ENCODE data around the gene NTN1. TPM values are rescaled to one million over a fixed set of nuclear protein-coding genes. Genes with fewer than 3 reads are reported as not detected.

The NTN1 gene
- total and polyA plus RNA-seq, 2 of the 4 experiments (the other 2 are of a cell fraction): under 0.01 to 0.07 TPM

GRCh38 chr17:9232155-9232475 lies 210.8 kb downstream of the NTN1 start:
- Histone ChIP-seq H2BK20ac (ENCODE audit: low read depth, low read length) (no peak overlapping the region), H3K4me3 (ENCODE audit: insufficient read depth, low read depth, low read length) (no peak overlapping the region), H3K36me3 (ENCODE audit: control insufficient read depth, insufficient read depth, low read length) (no peaks in the 10 kb centered on the region), H2BK5ac (ENCODE audit: low read depth, low read length, poor library complexity, severe bottlenecking) (no peak overlapping the region), H3K27me3 (ENCODE audit: control insufficient read depth, insufficient read depth, low read length) (no peaks in the 10 kb centered on the region; the same call in 1 of the 2 replicates), H3K56ac (ENCODE audit: extremely low read depth, insufficient read depth, low read length) (no peak overlapping the region), H3K4me2 (ENCODE audit: low read depth, low read length) (no peak overlapping the region), H2BK15ac (ENCODE audit: low read depth, low read length) (no peak overlapping the region), H3K23ac (ENCODE audit: low read depth, low read length) (no peak overlapping the region), H3K4ac (ENCODE audit: low read depth, low read length) (no peak overlapping the region), H4K5ac (ENCODE audit: low read depth, low read length) (no peak overlapping the region), H3K18ac (ENCODE audit: low read depth, low read length) (no peak overlapping the region), H4K8ac (ENCODE audit: low read depth in 2 of 2, low read length in 2 of 2) (no peak overlapping the region), H2AK9ac (replicated peaks; ENCODE audit: low read depth, low read length, poor library complexity) (no peak overlapping the region), H2AK5ac (ENCODE audit: low read depth, low read length) (no peak overlapping the region), H2BK120ac (ENCODE audit: low read depth, low read length) (no peak overlapping the region), H4K91ac (ENCODE audit: insufficient read depth, low read depth, low read length) (no peak overlapping the region), H3K9me3 (ENCODE audit: control insufficient read depth, insufficient read depth, low read length) (no peaks in the 10 kb centered on the region), H3K79me1 (ENCODE audit: low read depth in 1 of 2, low read length in 2 of 2) (no peaks in the 10 kb centered on the region), H3K9ac (ENCODE audit: low read depth, low read length) (no peak overlapping the region), H3K14ac (replicated peaks; ENCODE audit: low read depth, low read length) (no peak overlapping the region), H4K20me1 (ENCODE audit: insufficient read depth, low read length) (no peaks in the 10 kb centered on the region), H3K9me1 (ENCODE audit: insufficient read depth, low read length) (no peaks in the 10 kb centered on the region), H3K27ac (ENCODE audit: insufficient read depth, low read length) (no peak overlapping the region), H3K4me1 (ENCODE audit: control insufficient read depth, insufficient read depth, low read length) (peaks cover 8% of the 10 kb centered on the region; the same call in 1 of the 2 replicates), H2AFZ (replicated peaks; ENCODE audit: low read length, poor library complexity) (no peak overlapping the region)
- ChIA-PET CTCF (no interaction called here), POLR2A (ENCODE audit: unreplicated experiment) (no interaction called here)
- intact Hi-C loops (cut with micrococcal nuclease) (no loop called here), in situ Hi-C loops (cut with MboI; ENCODE audit: low sequenced_read_pairs) (no loop called here), dilution Hi-C loops (cut with HindIII; ENCODE audit: low sequenced_read_pairs, unreplicated experiment) (no loop called here)
- BruUV-seq (replicated peaks): no TSS peak
- ATAC-seq (ENCODE audit: low read depth): no peak
- no peak for DNase-seq
- no peak for TF ChIP-seq MAFK (IDR thresholded peaks at IDR 0.05; ENCODE audit: low read depth, low read length)
- TF ChIP-seq, protein P1, sequence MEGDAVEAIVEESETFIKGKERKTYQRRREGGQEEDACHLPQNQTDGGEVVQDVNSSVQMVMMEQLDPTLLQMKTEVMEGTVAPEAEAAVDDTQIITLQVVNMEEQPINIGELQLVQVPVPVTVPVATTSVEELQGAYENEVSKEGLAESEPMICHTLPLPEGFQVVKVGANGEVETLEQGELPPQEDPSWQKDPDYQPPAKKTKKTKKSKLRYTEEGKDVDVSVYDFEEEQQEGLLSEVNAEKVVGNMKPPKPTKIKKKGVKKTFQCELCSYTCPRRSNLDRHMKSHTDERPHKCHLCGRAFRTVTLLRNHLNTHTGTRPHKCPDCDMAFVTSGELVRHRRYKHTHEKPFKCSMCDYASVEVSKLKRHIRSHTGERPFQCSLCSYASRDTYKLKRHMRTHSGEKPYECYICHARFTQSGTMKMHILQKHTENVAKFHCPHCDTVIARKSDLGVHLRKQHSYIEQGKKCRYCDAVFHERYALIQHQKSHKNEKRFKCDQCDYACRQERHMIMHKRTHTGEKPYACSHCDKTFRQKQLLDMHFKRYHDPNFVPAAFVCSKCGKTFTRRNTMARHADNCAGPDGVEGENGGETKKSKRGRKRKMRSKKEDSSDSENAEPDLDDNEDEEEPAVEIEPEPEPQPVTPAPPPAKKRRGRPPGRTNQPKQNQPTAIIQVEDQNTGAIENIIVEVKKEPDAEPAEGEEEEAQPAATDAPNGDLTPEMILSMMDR (conservative IDR thresholded peaks at IDR 0.05; ENCODE audit: low read depth, low read length): no peak
- TF ChIP-seq, protein P2, sequence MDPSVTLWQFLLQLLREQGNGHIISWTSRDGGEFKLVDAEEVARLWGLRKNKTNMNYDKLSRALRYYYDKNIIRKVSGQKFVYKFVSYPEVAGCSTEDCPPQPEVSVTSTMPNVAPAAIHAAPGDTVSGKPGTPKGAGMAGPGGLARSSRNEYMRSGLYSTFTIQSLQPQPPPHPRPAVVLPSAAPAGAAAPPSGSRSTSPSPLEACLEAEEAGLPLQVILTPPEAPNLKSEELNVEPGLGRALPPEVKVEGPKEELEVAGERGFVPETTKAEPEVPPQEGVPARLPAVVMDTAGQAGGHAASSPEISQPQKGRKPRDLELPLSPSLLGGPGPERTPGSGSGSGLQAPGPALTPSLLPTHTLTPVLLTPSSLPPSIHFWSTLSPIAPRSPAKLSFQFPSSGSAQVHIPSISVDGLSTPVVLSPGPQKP (IDR thresholded peaks at IDR 0.05; ENCODE audit: borderline replicate concordance, low read depth, low read length): no peak
- TF ChIP-seq SMC3 (IDR thresholded peaks at IDR 0.05; ENCODE audit: low read depth, low read length): no peak
- TF ChIP-seq MXI1 (IDR thresholded peaks at IDR 0.05; ENCODE audit: borderline replicate concordance, low read depth, low read length): no peak
- TF ChIP-seq POLR2A (IDR thresholded peaks at IDR 0.05; ENCODE audit: low read depth, low read length): no peak
- TF ChIP-seq RFX5 (IDR thresholded peaks at IDR 0.05; ENCODE audit: low read depth, low read length): no peak
- TF ChIP-seq, protein P3, sequence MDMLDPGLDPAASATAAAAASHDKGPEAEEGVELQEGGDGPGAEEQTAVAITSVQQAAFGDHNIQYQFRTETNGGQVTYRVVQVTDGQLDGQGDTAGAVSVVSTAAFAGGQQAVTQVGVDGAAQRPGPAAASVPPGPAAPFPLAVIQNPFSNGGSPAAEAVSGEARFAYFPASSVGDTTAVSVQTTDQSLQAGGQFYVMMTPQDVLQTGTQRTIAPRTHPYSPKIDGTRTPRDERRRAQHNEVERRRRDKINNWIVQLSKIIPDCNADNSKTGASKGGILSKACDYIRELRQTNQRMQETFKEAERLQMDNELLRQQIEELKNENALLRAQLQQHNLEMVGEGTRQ (IDR thresholded peaks at IDR 0.05; ENCODE audit: low read depth, low read length): no peak
- no peak for TF ChIP-seq MAZ (IDR thresholded peaks at IDR 0.05; ENCODE audit: borderline replicate concordance, low read depth, low read length)
- TF ChIP-seq RAD21 (IDR thresholded peaks at IDR 0.05; ENCODE audit: low read length): no peak
- TF ChIP-seq BHLHE40 (IDR thresholded peaks at IDR 0.05; ENCODE audit: low read depth, low read length): no peak
- TF ChIP-seq NFE2L2 (IDR thresholded peaks at IDR 0.05; ENCODE audit: low read depth, low read length): no peak
- no peak for TF ChIP-seq CHD1 (IDR thresholded peaks at IDR 0.05; ENCODE audit: low read depth, low read length)
- WGBS, 2 experiments (ENCODE audit: extremely low coverage in 2 of 2, insufficient read length in 1 of 2): no CpG with 5 or more reads among the region's 6 CpGs
